Measurements from ENCODE around the gene DOCK2.

Gene DOCK2

GRCh38 chr5:170121321-170121720 is 484.2 kb downstream of the DOCK2 start:
- H3K27ac ChIP-seq = no peak overlapping the region

DNA sequence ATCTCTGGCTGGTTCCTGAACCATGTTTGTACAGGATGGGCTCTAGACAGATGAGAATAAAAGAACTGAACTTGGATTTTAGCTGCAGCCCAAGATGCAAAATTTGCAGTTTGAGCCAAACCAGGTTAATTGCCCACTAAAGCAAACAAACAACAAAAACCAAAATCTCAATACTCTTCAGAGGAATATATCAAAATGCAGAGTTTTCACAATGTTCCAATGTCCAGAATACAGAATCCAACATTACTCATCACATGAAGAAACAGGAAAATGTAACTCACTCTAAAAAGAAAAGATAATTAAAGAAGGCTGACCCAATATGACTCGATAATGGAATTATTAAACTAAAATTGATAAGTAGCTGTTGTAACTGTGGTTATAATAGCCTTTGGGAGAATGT is 489.0 kb downstream of the DOCK2 start:
- H3K36me3 ChIP-seq = no peaks in the 10 kb centered on the region
- H3K9me3 ChIP-seq (ENCODE audit: severe bottlenecking) = no peaks in the 10 kb centered on the region
- H3K27me3 ChIP-seq (ENCODE audit: insufficient read depth, low read depth, severe bottlenecking) = peaks cover 49% of the 10 kb centered on the region
- DNase-seq = no peak
- TF ChIP-seq, protein P1, sequence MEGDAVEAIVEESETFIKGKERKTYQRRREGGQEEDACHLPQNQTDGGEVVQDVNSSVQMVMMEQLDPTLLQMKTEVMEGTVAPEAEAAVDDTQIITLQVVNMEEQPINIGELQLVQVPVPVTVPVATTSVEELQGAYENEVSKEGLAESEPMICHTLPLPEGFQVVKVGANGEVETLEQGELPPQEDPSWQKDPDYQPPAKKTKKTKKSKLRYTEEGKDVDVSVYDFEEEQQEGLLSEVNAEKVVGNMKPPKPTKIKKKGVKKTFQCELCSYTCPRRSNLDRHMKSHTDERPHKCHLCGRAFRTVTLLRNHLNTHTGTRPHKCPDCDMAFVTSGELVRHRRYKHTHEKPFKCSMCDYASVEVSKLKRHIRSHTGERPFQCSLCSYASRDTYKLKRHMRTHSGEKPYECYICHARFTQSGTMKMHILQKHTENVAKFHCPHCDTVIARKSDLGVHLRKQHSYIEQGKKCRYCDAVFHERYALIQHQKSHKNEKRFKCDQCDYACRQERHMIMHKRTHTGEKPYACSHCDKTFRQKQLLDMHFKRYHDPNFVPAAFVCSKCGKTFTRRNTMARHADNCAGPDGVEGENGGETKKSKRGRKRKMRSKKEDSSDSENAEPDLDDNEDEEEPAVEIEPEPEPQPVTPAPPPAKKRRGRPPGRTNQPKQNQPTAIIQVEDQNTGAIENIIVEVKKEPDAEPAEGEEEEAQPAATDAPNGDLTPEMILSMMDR (IDR thresholded peaks at IDR 0.05; ENCODE audit: low read depth, low read length) = no peak
- H3K27ac ChIP-seq = no peak overlapping the region
- H3K4me3 ChIP-seq (ENCODE audit: low read depth, low read length) = no peak overlapping the region

More at GRCh38 chr5:170121321-170121720, 484.2 kb downstream of the DOCK2 start:
- H3K9me3 ChIP-seq (ENCODE audit: severe bottlenecking) = no peaks in the 10 kb centered on the region
- peaks cover 73% of the 10 kb centered on the region for H3K27me3 ChIP-seq (ENCODE audit: insufficient read depth, low read depth, severe bottlenecking)
- no peak overlapping the region for H3K4me3 ChIP-seq (ENCODE audit: low read depth, low read length)
- TF ChIP-seq, protein P1 (IDR thresholded peaks at IDR 0.05; ENCODE audit: low read depth, low read length) = no peak
- H3K36me3 ChIP-seq = no peaks in the 10 kb centered on the region
- DNase-seq = no peak

DNA sequence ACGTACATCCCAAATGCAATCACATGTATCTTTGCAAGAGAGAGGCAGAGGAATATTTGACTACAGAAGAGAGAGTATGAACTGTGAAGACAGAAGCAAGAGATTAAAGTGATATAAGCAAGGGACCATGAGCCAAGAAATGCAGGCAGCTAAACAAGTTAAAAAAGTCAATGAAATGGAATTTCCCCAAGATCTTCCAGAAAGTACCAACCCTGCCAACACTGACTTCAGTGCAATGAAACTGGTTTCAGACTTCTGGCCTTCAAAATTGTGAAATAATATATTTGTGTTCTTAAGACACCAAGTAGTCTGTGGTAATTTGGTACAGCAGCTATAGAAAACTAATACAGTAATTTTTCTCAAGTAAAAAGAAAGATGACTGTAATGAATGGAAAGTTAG is 489.6 kb downstream of the DOCK2 start:
- Histone ChIP-seq H3K9me3 (ENCODE audit: severe bottlenecking) (no peaks in the 10 kb centered on the region), H3K36me3 (no peaks in the 10 kb centered on the region), H3K27ac (no peak overlapping the region), H3K27me3 (ENCODE audit: insufficient read depth, low read depth, severe bottlenecking) (peaks cover 44% of the 10 kb centered on the region), H3K4me3 (ENCODE audit: low read depth, low read length) (no peak overlapping the region)
- TF ChIP-seq, protein P1 (IDR thresholded peaks at IDR 0.05; ENCODE audit: low read depth, low read length) = no peak
- DNase-seq = no peak

- Histone ChIP-seq H3K27me3 (ENCODE audit: insufficient read depth, low read depth, severe bottlenecking) (peaks cover 29% of the 10 kb centered on the region), H3K36me3 (no peaks in the 10 kb centered on the region), H3K27ac (no peak overlapping the region), H3K9me3 (ENCODE audit: severe bottlenecking) (no peaks in the 10 kb centered on the region), H3K4me3 (ENCODE audit: low read depth, low read length) (no peak overlapping the region)
- DNase-seq = no peak
- TF ChIP-seq, protein P1 (IDR thresholded peaks at IDR 0.05; ENCODE audit: low read depth, low read length) = no peak
Measured at GRCh38 chr5:170131235-170131634, 494.2 kb downstream of the DOCK2 start.

- no peak for DNase-seq
- Histone ChIP-seq H3K4me3 (ENCODE audit: low read depth, low read length) (no peak overlapping the region), H3K27ac (no peak overlapping the region), H3K9me3 (ENCODE audit: severe bottlenecking) (no peaks in the 10 kb centered on the region), H3K36me3 (no peaks in the 10 kb centered on the region), H3K27me3 (ENCODE audit: insufficient read depth, low read depth, severe bottlenecking) (peaks cover 23% of the 10 kb centered on the region)
- TF ChIP-seq, protein P1 (IDR thresholded peaks at IDR 0.05; ENCODE audit: low read depth, low read length) = no peak
Measured at GRCh38 chr5:170132269-170132975, 495.3 kb downstream of the DOCK2 start.
